ENCODE data around the gene HDAC4. TPM values are rescaled to one million over a fixed set of nuclear protein-coding genes. Genes with fewer than 3 reads are reported as not detected.

Gene HDAC4
- total and polyA plus RNA-seq, 9 of the 15 experiments (the other 6 are each of a cell fraction or from before 2014, with no cell fraction given) = 0.11 to 20.2 (median 4.0) TPM

DNA sequence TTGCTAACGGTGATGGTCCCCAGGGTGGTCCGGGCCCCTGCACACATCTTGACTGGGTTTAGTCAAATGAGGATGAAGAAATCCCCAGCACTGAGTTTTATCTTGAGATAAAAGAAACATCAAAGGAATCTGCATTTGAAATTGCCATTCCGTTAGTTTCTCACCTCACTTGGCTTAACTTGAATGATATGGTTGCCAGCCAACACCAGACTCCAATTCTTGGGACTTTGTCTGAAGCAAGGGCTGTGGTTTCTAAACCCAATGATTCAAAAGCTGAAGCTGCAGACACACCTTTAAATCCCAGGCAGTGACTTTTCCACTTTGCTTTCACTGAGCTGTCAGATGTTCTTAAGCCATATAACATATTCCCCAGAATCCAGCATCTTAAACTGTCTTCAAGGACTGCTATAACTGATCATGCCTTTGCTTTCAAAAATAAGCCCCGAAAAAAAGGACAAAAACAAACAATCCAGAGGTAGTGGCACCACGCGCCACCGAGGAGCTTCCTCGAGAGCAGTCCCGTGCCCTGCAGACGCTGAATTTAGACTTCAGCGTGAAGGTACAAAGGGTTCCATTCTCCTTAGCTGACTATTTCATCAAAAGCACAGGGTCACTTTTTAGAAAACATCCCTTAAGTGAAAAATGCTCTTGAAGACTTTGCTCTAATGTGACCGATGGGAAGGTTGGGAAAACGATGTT lies 189.3 kb downstream of the HDAC4 start (continued):
- TF ChIP-seq, protein P1, sequence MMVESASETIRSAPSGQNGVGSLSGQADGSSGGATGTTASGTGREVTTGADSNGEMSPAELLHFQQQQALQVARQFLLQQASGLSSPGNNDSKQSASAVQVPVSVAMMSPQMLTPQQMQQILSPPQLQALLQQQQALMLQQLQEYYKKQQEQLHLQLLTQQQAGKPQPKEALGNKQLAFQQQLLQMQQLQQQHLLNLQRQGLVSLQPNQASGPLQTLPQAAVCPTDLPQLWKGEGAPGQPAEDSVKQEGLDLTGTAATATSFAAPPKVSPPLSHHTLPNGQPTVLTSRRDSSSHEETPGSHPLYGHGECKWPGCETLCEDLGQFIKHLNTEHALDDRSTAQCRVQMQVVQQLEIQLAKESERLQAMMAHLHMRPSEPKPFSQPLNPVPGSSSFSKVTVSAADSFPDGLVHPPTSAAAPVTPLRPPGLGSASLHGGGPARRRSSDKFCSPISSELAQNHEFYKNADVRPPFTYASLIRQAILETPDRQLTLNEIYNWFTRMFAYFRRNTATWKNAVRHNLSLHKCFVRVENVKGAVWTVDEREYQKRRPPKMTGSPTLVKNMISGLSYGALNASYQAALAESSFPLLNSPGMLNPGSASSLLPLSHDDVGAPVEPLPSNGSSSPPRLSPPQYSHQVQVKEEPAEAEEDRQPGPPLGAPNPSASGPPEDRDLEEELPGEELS (CRISPR knock-in tag; IDR thresholded peaks at IDR 0.05; ENCODE audit: borderline replicate concordance) = no peak
- TF ChIP-seq ZNF551 (CRISPR knock-in tag; IDR thresholded peaks at IDR 0.05) (no peak), SOX6 (IDR thresholded peaks at IDR 0.05) (no peak), ZNF561 (CRISPR knock-in tag; conservative IDR thresholded peaks at IDR 0.05) (no peak), TAF7 (tag; IDR thresholded peaks at IDR 0.05) (no peak), CREM (IDR thresholded peaks at IDR 0.05; ENCODE audit: low read depth) (no peak), IRF2 (CRISPR knock-in tag; IDR thresholded peaks at IDR 0.05) (no peak)
- TF ChIP-seq, protein P2, sequence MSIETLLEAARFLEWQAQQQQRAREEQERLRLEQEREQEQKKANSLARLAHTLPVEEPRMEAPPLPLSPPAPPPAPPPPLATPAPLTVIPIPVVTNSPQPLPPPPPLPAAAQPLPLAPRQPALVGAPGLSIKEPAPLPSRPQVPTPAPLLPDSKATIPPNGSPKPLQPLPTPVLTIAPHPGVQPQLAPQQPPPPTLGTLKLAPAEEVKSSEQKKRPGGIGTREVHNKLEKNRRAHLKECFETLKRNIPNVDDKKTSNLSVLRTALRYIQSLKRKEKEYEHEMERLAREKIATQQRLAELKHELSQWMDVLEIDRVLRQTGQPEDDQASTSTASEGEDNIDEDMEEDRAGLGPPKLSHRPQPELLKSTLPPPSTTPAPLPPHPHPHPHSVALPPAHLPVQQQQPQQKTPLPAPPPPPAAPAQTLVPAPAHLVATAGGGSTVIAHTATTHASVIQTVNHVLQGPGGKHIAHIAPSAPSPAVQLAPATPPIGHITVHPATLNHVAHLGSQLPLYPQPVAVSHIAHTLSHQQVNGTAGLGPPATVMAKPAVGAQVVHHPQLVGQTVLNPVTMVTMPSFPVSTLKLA (conservative IDR thresholded peaks at IDR 0.05) = no peak
